BJ (cell line): ENCODE data around the gene FXYD6. TPM values are rescaled to one million over a fixed set of nuclear protein-coding genes. Genes with fewer than 3 reads are reported as not detected.

Experiments used
- CTCF ChIA-PET: fragments of 350-600 bp; formaldehyde crosslinking; extraction: SDS; loops from one replicate; lab custom pipeline; 2021; ENCODE audit warnings: antibody characterized with exemption, inconsistent platforms; lab: Yijun Ruan, JAX
- POLR2A ChIA-PET: fragments of 300-600 bp; sonication (Branson Sonifier 250); formaldehyde crosslinking; extraction: SDS; loops from one replicate; lab custom pipeline; 2021; ENCODE audit warnings: antibody characterized with exemption; lab: Charles Lee
- DNase-seq: peaks from one replicate; pipeline ENCODE4 v3.0.0-alpha.2; 2011; ENCODE audit warnings: low read depth
- H3K27me3 ChIP-seq: 2 replicates; pipeline ENCODE4 v1.6.0; 2011; ENCODE audit warnings: low read length; ENCODE audit not compliant: control insufficient read depth, insufficient read depth
- H3K36me3 ChIP-seq: 2 replicates; pipeline ENCODE4 v1.5.1; 2011; ENCODE audit warnings: low read length; ENCODE audit not compliant: control insufficient read depth, insufficient read depth
- H3K4me3 ChIP-seq: 2 replicates; pipeline ENCODE4 v1.5.1; 2011; ENCODE audit warnings: low read depth, mild to moderate bottlenecking, control low read depth, low read length
- polyA plus RNA-seq: library from polyadenylated mRNA; depleted of rRNA; stranded (reverse); fragments of >200 nt; gene quantifications from 2 replicates; pipeline ENCODE4 v1.2.3, GENCODE V29; 2011
- TF ChIP-seq, protein P1 (sequence below): IDR thresholded peaks from 2 replicates; pipeline ENCODE4 v1.5.1; 2011; ENCODE audit warnings: low read depth, mild to moderate bottlenecking, control low read depth, inconsistent platforms, low read length, moderate library complexity; ENCODE audit not compliant: insufficient read depth

FXYD6 gene
- polyA plus RNA-seq, 1 experiment = not detected

DNA sequence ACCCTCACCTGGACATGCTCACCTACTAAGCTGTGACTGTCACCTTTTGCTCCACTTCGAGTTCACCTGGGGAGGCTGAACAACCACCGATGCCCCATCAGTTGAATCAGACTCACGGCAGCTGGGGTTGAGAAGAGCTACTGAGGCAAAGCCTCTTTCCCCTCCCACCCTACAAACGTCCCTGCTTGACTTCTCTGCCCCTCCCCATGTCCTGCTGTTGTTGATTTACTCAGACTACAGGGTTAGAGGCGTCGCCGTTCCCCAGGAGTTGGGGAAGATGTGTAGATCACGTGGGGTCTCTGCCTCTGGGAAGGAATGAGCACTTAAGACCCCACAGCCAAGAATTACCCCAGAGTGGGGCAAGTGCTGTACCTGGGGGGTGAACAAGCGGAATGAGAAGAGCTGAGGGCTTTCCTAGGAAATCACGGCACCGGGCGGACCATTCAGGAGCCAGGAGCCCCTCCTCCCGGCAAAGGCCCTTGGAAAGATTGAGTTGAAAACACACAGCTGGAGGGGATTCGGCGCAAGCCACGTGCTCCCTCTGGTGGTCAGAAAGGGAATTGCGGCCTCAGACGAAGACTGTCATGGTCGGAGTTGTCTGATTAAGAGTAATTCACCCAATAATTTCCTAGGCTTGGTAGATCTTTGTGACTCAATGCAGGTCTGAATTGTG, 59.0 kb downstream of the FXYD6 start:
- peak; percentile 4 for DNase-seq
- H3K27me3 ChIP-seq = no peaks in the 10 kb centered on the region
- no peaks in the 10 kb centered on the region for H3K36me3 ChIP-seq
- ChIA-PET POLR2A (no interaction called here), CTCF (interaction anchor here (0.5 to 6.0 kb wide), 23 partner anchors 11 to 429 kb away, joined by 3 to 155 read pairs (median 4); no protein-coding TSS in a partner anchor)
- H3K4me3 ChIP-seq = no peak overlapping the region
- TF ChIP-seq, protein P1, sequence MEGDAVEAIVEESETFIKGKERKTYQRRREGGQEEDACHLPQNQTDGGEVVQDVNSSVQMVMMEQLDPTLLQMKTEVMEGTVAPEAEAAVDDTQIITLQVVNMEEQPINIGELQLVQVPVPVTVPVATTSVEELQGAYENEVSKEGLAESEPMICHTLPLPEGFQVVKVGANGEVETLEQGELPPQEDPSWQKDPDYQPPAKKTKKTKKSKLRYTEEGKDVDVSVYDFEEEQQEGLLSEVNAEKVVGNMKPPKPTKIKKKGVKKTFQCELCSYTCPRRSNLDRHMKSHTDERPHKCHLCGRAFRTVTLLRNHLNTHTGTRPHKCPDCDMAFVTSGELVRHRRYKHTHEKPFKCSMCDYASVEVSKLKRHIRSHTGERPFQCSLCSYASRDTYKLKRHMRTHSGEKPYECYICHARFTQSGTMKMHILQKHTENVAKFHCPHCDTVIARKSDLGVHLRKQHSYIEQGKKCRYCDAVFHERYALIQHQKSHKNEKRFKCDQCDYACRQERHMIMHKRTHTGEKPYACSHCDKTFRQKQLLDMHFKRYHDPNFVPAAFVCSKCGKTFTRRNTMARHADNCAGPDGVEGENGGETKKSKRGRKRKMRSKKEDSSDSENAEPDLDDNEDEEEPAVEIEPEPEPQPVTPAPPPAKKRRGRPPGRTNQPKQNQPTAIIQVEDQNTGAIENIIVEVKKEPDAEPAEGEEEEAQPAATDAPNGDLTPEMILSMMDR = peak; percentile 99

DNA sequence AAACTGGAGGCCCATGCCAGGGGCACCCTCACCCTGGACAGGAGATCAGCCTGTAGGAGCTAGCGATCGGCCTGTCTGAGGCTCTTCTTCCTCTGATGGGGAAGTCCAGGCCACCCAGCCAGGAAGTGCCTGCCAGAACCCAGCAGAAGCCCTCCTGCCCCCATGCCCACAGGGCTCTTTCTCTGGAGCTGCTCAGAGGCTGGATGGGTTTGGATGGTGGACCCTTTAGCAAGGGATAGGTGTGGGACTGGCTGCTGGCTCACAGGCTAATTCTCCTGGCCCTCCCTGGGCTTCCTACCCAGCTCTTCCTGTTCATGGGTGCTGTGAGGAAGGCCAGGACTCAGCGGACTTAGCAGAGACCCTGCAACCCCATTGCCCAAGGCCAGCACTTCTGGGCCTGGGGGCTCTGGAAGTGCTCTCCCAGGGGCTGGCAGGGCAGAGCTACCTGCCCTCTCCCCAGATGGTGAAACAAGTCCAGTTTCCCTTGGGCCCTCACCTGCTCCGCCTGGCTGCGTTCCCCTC, 59.6 kb downstream of the FXYD6 start:
- Histone ChIP-seq H3K27me3 (no peaks in the 10 kb centered on the region), H3K4me3 (no peak overlapping the region), H3K36me3 (no peaks in the 10 kb centered on the region)
- TF ChIP-seq, protein P1 = no peak
- ChIA-PET POLR2A (no interaction called here), CTCF (interaction anchor here (0.5 to 6.0 kb wide), 22 partner anchors 11 to 397 kb away, joined by 3 to 155 read pairs (median 4); no protein-coding TSS in a partner anchor)
- no peak for DNase-seq

DNA sequence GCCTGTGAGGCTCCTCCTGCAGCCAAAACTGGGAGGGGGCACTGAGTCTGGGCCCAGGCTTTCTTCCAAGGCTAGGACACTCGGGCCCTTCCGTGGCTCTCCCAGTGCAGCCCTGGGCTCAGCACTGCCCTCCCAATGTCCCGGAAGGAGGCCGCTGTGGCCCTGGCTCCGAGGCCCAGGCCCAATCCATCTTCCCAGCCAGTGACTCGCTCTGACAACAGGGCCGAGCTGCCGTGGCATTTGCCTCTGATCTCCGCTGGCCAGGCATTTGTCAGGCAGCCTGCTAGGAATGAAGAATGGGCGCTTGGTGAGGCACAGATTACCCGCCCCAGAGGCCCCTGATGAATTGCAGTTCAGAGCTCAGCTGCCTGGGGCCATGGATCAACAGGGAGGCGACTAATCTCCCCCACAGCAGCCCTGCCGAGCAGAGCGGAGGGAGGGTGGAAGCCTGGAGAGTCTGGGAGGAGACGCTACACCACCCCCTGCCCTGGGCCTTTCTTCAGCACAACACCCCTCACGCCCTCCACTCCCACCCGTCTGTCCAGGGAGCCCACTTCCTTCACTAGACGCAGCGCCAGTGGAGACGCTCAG, 60.2 kb downstream of the FXYD6 start:
- ChIA-PET POLR2A (no interaction called here), CTCF (interaction anchor here (1.1 to 6.0 kb wide), 9 partner anchors 10 to 396 kb away, joined by 3 to 155 read pairs (median 24); no protein-coding TSS in a partner anchor)
- no peaks in the 10 kb centered on the region for H3K27me3 ChIP-seq
- no peak for DNase-seq
- no peak overlapping the region for H3K4me3 ChIP-seq
- TF ChIP-seq, protein P1 = no peak
- no peaks in the 10 kb centered on the region for H3K36me3 ChIP-seq

DNA sequence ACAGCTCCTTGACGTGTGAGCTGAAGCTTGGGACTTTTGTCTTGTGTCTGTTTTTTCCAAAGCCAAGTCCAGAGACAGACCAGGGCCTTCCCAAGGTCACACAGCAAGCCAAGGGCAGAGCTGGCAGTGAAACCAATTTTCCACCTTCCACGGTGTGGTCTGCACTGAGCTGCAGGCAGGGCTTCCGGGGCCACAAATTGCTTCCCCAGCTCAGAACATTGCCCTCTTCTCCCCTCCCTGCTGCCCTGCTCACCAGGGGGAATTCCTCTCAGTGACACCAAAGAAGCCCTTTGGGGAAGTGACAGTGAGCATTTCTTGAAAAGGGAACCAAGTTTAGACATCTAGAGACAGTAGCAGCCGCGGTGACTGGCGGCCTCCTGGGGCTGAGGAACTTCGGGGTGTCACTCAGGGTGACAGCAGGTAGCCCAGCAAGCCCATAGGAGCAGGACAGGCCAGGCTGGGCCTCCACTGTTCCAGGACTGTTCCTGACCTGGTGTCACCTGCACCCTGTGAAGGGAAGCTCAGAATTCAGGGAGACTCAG, 61.1 kb downstream of the FXYD6 start:
- DNase-seq = no peak
- TF ChIP-seq, protein P1 = no peak
- H3K27me3 ChIP-seq = no peaks in the 10 kb centered on the region
- ChIA-PET POLR2A (no interaction called here), CTCF (interaction anchor here (1.8 to 6.0 kb wide), 7 partner anchors 9 to 389 kb away, joined by 4 to 155 read pairs (median 26); no protein-coding TSS in a partner anchor)
- no peaks in the 10 kb centered on the region for H3K36me3 ChIP-seq
- H3K4me3 ChIP-seq = no peak overlapping the region

DNA sequence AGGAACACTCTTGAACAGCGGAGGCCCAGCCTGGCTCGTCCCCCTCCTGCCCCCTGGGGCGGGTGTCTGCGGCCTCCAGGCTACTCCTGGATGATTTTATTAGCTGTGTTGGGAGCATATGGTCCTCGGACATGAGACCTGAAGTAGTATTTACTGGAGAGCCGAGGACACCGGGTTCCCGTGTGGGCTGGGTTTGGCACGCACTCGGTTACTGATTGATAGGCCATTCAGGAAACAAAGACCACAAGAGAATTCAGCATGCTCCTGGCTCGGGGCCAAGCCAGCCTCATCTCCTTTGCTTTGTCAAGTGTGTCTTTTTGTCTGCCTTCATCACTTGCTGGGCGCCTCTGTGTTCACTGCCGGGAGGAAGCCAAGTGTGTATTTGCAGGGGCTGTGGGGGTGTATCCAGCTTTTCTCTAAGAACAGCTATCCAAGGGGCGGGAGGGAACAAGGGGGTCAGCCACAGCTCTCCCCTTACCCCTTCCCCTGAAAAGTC, 61.6 kb downstream of the FXYD6 start:
- CTCF ChIA-PET = interaction anchor here (1.8 to 6.0 kb wide), 5 partner anchors 19 to 389 kb away, joined by 4 to 52 read pairs (median 26); no protein-coding TSS in a partner anchor
- H3K36me3 ChIP-seq = no peaks in the 10 kb centered on the region
- TF ChIP-seq, protein P1 = no peak
- POLR2A ChIA-PET = interaction anchor here (0.6 kb wide), 1 partner anchor 148 kb away, joined by 4 read pairs; no protein-coding TSS in a partner anchor
- DNase-seq = no peak
- H3K27me3 ChIP-seq = no peaks in the 10 kb centered on the region
- H3K4me3 ChIP-seq = no peak overlapping the region
